GM12875 (cell line): ENCODE data around the gene GNG4.
"Not testable (repeated sequence)": the region's sequence is repeated elsewhere in the genome, so short reads cannot be mapped to it uniquely, and the experiment has no call there.

Experiments used
- H3K4me3 ChIP-seq: one replicate; pipeline ENCODE4 v1.5.1; 2011; ENCODE audit warnings: low read depth, low read length, control low read depth
- TF ChIP-seq, protein P1 (sequence below): IDR thresholded peaks from 2 replicates; pipeline ENCODE4 v1.5.1; 2011; ENCODE audit warnings: low read depth, mild to moderate bottlenecking, control low read depth, inconsistent platforms, low read length, moderate library complexity, borderline replicate concordance; ENCODE audit not compliant: insufficient read depth

The GNG4 gene

DNA sequence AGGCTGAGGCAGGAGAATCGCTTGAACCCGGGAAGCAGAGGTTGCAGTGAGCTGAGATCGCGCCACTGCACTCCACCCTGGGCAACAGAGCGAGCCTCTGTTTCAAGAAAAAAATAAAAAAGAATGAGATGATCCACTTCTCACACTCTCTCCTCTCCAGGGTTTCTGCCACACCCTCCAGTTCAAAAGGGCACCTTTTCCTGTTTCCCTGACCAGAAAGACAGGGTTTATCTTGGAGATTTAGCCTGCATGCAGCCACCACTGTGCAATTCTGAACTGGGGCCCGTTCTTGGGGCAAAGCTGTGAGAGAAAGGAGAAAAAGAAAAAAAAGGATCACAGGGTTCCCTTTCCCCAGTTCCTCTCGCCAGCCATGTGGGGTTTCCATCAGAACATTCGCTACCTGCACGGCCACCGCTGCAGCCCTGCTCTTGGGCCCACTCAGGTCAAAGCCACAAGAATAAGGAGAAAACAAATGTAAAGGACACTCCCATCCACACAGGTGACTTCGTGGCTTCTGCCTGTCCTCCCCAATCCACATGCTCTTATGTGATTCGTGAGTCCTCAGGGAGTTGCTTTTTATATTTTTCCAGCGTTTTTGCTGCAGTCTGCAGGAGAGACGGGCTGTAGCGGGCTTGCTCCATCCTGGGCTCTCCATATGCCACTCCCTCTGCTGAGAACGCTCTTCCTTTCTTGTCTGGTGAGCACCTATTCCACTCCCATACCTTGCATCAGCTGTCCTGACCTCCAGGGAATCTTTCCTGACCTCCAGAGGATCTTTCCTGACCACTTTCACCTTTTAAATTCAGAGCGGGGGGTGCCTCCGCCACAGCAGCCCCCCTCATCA lies 26.4 kb downstream of the GNG4 start:
- H3K4me3 ChIP-seq: no peak overlapping the region
- TF ChIP-seq, protein P1, sequence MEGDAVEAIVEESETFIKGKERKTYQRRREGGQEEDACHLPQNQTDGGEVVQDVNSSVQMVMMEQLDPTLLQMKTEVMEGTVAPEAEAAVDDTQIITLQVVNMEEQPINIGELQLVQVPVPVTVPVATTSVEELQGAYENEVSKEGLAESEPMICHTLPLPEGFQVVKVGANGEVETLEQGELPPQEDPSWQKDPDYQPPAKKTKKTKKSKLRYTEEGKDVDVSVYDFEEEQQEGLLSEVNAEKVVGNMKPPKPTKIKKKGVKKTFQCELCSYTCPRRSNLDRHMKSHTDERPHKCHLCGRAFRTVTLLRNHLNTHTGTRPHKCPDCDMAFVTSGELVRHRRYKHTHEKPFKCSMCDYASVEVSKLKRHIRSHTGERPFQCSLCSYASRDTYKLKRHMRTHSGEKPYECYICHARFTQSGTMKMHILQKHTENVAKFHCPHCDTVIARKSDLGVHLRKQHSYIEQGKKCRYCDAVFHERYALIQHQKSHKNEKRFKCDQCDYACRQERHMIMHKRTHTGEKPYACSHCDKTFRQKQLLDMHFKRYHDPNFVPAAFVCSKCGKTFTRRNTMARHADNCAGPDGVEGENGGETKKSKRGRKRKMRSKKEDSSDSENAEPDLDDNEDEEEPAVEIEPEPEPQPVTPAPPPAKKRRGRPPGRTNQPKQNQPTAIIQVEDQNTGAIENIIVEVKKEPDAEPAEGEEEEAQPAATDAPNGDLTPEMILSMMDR: no peak

DNA sequence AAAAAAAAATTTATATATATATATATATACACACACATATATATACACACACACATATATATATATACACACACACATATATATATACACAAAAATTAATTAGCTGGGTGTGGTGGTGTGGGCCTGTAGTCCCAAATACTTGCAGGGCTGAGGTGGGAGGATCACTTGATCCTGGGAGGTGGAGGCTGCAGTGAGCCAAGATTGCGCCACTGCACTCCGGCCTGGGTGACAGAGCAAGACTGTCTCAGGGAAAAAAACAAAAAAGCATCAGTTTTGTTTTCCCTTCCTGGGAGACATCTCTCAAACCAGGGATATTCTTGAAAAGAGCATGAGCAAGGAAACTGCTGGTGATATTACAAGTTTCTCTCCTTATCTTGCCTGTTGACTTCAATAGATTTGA lies 30.4 kb downstream of the GNG4 start:
- H3K4me3 ChIP-seq: not testable (repeated sequence)

DNA sequence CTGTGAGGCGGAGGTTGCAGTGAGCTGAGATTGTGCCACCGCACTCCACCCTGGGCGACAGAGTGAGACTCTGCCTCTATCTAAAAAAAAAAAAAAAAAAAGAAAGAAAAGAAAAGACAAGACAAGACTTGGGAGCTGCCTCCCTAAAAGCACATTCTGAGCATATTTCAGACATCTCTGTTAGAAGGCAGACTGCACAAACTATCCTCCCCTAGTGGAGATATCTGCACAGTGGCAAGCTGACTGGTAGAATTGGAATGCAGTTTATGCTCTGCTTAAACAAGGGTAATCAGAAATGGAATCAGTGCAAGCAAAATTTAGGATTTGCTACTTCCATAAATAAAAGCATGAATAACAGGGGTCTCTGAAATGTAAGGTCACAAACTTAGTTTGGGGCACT lies 31.8 kb downstream of the GNG4 start:
- TF ChIP-seq, protein P1: no peak
- H3K4me3 ChIP-seq: no peak overlapping the region

DNA sequence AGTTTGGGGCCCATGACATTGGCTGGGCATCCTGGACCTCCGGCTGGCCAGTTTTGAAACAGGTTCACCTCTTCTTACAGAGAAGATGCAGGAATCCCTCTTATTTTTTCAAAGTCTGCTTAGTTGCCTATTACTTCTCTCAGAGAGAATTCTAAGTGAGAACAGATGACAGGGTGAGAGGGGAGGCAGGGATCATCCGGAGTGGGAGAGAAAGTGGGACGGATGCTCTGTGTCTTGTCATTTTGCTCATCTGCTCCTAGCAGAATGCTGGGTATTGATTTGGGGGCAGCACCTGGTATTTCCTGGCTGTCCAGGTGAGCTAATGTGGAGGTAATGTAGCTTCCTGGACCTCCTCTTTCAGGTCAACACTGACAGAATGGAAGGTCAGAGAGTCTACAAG lies 32.4 kb downstream of the GNG4 start:
- no peak overlapping the region for H3K4me3 ChIP-seq
- TF ChIP-seq, protein P1: no peak

DNA sequence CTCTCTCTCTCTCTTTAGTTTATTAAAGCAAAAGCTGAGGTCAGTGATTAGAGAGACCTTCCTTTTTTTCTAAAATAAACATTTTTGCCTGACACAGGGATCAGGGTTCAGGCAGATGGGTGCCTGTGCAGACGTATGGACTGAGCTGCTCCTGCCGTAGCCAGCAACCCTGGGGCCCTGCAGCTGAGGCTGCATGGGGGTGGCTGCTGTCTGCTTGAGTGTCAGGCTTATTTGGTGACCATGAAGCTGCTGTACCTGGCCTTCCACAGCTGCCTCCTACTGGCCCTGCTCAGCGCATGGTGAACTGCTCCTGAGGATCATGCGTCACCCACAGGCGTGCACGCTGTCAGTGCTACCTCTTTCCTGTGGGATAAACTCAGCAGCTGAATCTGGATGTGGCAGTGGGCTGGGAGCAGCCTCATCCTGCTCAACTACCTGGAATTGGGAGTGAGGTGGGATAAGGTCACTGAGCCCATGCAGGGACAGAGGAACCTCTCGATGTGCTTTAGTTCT lies 35.1 kb downstream of the GNG4 start:
- H3K4me3 ChIP-seq: no peak overlapping the region
- TF ChIP-seq, protein P1: no peak

DNA sequence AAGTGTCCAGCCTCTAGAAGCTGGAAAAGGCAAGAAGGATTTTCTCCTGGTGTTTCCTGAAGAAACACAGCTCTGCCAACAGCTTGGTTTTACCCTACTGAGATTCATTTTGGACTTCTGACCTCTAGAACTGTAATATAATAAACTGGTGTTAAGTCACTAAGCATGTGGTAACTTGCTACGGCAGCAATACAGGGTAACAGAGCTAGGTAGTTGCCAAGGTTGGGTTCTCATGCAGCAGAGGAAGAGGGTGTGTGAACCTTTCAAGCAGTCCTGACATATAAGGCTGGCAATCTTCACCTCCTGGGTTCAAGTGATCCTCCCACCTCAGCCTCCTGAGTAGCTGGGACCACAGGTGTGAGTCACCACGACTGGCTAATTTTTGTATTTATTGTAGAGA lies 36.0 kb downstream of the GNG4 start:
- H3K4me3 ChIP-seq: no peak overlapping the region
- TF ChIP-seq, protein P1: no peak

DNA sequence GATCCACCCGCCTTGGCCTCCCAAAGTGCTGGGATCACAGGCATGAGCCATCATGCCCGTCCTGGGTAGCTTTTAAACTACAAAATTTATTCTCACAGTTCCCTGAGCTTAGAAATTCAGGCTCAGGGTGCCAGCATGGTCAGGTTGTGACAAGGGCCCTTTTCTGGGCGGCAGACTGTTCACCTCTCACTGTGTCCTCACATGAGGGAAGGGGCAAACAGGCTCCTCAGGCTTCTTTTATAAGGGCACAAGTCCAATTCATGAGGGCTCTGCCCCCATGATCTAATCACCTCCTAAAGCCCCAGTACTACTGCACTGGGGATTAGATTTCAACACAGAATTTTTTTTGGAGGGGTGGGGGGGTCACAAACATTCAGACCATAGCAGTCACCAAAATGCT lies 36.8 kb downstream of the GNG4 start:
- H3K4me3 ChIP-seq: no peak overlapping the region

More for the DNA sequence above, 36.8 kb downstream of the GNG4 start:
- TF ChIP-seq, protein P1: no peak
